GM23248 (cell line): ENCODE measurements around the gene ADCY2. TPM values are rescaled to one million over a fixed set of nuclear protein-coding genes. Genes with fewer than 3 reads are reported as not detected.

Source experiments
- DNase-seq: peaks from one replicate; pipeline ENCODE4 v3.0.0-alpha.2; 2015
- H2AFZ ChIP-seq: fragments of 200-600 bp; sonication (generic); 2 replicates; pipeline ENCODE4 v1.6.1; 2016; ENCODE audit warnings: antibody characterized with exemption
- H3F3A ChIP-seq: fragments of 200-600 bp; sonication (generic); 2 replicates; pipeline ENCODE4 v1.6.1; 2016; ENCODE audit warnings: mild to moderate bottlenecking, antibody characterized with exemption, mixed run types; ENCODE audit not compliant: insufficient read depth
- H3K27ac ChIP-seq: fragments of 200-600 bp; sonication (generic); 2 replicates; pipeline ENCODE4 v1.5.1; 2016; ENCODE audit warnings: mild to moderate bottlenecking
- H3K27me3 ChIP-seq: fragments of 200-600 bp; sonication (generic); replicated peaks from 2 replicates; pipeline ENCODE4 v1.6.1; 2016; ENCODE audit warnings: mild to moderate bottlenecking; ENCODE audit not compliant: insufficient read depth
- H3K36me3 ChIP-seq: fragments of 200-600 bp; sonication (generic); 2 replicates; pipeline ENCODE4 v1.6.1; 2016; ENCODE audit warnings: low read depth, mild to moderate bottlenecking
- H3K4me1 ChIP-seq: fragments of 200-600 bp; sonication (generic); 2 replicates; pipeline ENCODE4 v1.6.1; 2016; ENCODE audit warnings: mild to moderate bottlenecking; ENCODE audit not compliant: insufficient read depth
- H3K4me2 ChIP-seq: fragments of 200-600 bp; sonication (generic); one replicate; pipeline ENCODE4 v1.6.1; 2016; ENCODE audit warnings: mild to moderate bottlenecking; ENCODE audit not compliant: unreplicated experiment
- H3K4me3 ChIP-seq: fragments of 200-600 bp; sonication (generic); 2 replicates; pipeline ENCODE4 v1.5.1; 2016; ENCODE audit warnings: mild to moderate bottlenecking
- H3K79me2 ChIP-seq: fragments of 200-600 bp; sonication (generic); 2 replicates; pipeline ENCODE4 v1.6.1; 2016; ENCODE audit warnings: mild to moderate bottlenecking; ENCODE audit not compliant: insufficient read depth
- H3K9ac ChIP-seq: fragments of 200-600 bp; sonication (generic); 2 replicates; pipeline ENCODE4 v1.6.1; 2016; ENCODE audit warnings: mild to moderate bottlenecking
- H3K9me2 ChIP-seq: fragments of 200-600 bp; sonication (generic); 2 replicates; pipeline ENCODE4 v1.6.1; 2016; ENCODE audit warnings: mixed run types, mild to moderate bottlenecking, moderate library complexity; ENCODE audit not compliant: insufficient read depth
- H3K9me3 ChIP-seq: fragments of 200-600 bp; sonication (generic); one replicate; pipeline ENCODE4 v1.6.1; 2017; ENCODE audit warnings: low read depth
- H4K20me1 ChIP-seq: fragments of 200-600 bp; sonication (generic); 2 replicates; pipeline ENCODE4 v1.6.0; 2016; ENCODE audit not compliant: insufficient read depth
- EZH2 ChIP-seq: fragments of 200-600 bp; sonication (generic); IDR thresholded peaks from 2 replicates; pipeline ENCODE4 v1.6.1; 2018; ENCODE audit warnings: antibody characterized with exemption, mild to moderate bottlenecking; ENCODE audit not compliant: insufficient read depth, poor library complexity, severe bottlenecking
- EZH2phosphoT487 ChIP-seq: fragments of 200-600 bp; sonication (generic); IDR thresholded peaks from 2 replicates; pipeline ENCODE4 v1.6.1; 2018; ENCODE audit warnings: antibody characterized with exemption, moderate library complexity, mild to moderate bottlenecking, low read depth; ENCODE audit not compliant: insufficient read depth
- WGBS, 2 experiments: methylation state at CpG; one replicate each; pipeline ENCODE4 v1.1.6; 2015 to 2017; ENCODE audit warnings: low lambda C conversion rate in 2 of 2, low coverage in 1 of 2; ENCODE audit errors: missing lambda C conversion rate in 2 of 2; 5-methylcytosine and 5-hydroxymethylcytosine counted together
- in situ Hi-C: fragments of 300-500 bp; cut with MboI; formaldehyde crosslinking; loops from 2 replicates; pipeline ENCODE4 v1.15.0; 2020
- polyA plus RNA-seq: library from polyadenylated mRNA; unstranded; fragments of >200 nt; fragmentation: Nextera tagmentation; extraction: Ambion mirVana; gene quantifications from 2 replicates; pipeline ENCODE4 v1.2.1, GENCODE V29; 2016
- total RNA-seq: library from RNA; depleted of rRNA; stranded (reverse); fragments of >200 nt; shearing (Covaris generic); gene quantifications from 2 replicates; pipeline ENCODE4 v1.2.3, GENCODE V29; 2014

Gene ADCY2
- total and polyA plus RNA-seq, 2 experiments from 2014 or later = 0.11 TPM; not detected in 1

DNA sequence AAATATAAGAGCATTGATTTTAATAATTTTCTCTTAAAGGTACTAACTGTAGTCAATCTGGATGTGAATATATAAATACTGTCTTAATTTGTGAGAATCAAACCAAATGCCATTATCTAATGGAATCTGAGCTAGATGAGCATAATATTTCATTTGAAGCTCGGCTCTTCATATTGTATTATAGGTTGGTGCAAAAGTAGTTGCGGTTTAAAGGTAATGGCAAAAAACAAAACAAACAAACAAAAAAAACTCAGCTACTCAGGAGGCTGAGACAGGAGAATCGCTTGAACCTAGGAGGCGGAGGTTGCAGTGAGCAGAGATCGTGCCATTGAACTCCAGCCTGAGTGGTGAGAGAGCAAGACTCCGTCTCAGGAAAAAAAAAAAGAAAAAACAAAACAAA lies 358.6 kb downstream of the ADCY2 start:
- in situ Hi-C loops = no loop called here
- WGBS, 2 experiments = 68 to 70% methylated on average over 6 of the region's 6 CpGs
- no peaks in the 10 kb centered on the region for H3K4me1 ChIP-seq

GRCh38 chr5:7754997-7755596 lies 359.2 kb downstream of the ADCY2 start:
- no peak overlapping the region for H2AFZ ChIP-seq
- H3K9me3 ChIP-seq = no peaks in the 10 kb centered on the region
- no peaks in the 10 kb centered on the region for H3K36me3 ChIP-seq
- H3K9ac ChIP-seq = no peak overlapping the region
- H3K4me1 ChIP-seq = no peaks in the 10 kb centered on the region
- H3K27ac ChIP-seq = no peak overlapping the region
- H3K9me2 ChIP-seq = no peaks in the 10 kb centered on the region
- TF ChIP-seq EZH2 = no peak
- TF ChIP-seq EZH2phosphoT487 = no peak
- 40 to 45% methylated on average over 13 of the region's 13 CpGs for WGBS, 2 experiments
- in situ Hi-C loops = no loop called here
- DNase-seq = peak; percentile 55
- no peaks in the 10 kb centered on the region for H4K20me1 ChIP-seq
- no peaks in the 10 kb centered on the region for H3F3A ChIP-seq
- no peak overlapping the region for H3K4me2 ChIP-seq
- no peak overlapping the region for H3K4me3 ChIP-seq
- H3K27me3 ChIP-seq = peaks cover 17% of the 10 kb centered on the region; the same call in 1 of the 2 replicates
- H3K79me2 ChIP-seq = no peaks in the 10 kb centered on the region

More for the DNA sequence above, 358.6 kb downstream of the ADCY2 start:
- Histone ChIP-seq H3K27ac (no peak overlapping the region), H3K79me2 (no peaks in the 10 kb centered on the region), H3K36me3 (no peaks in the 10 kb centered on the region), H3K9me3 (no peaks in the 10 kb centered on the region), H3K4me2 (no peak overlapping the region), H3K9ac (no peak overlapping the region), H3K9me2 (no peaks in the 10 kb centered on the region), H2AFZ (no peak overlapping the region), H3K4me3 (no peak overlapping the region), H3F3A (no peaks in the 10 kb centered on the region), H4K20me1 (no peaks in the 10 kb centered on the region), H3K27me3 (peaks cover 17% of the 10 kb centered on the region; the same call in 1 of the 2 replicates)
- DNase-seq = no peak
- no peak for TF ChIP-seq EZH2phosphoT487
- TF ChIP-seq EZH2 = no peak

- no peaks in the 10 kb centered on the region for H3K36me3 ChIP-seq
- H3K4me1 ChIP-seq = no peaks in the 10 kb centered on the region
- 58 to 68% methylated on average over 5 of the region's 5 CpGs for WGBS, 2 experiments
- TF ChIP-seq EZH2 (no peak), EZH2phosphoT487 (no peak)
- H3K27me3 ChIP-seq = peaks cover 17% of the 10 kb centered on the region; the same call in 1 of the 2 replicates
- H2AFZ ChIP-seq = no peak overlapping the region
- DNase-seq = no peak
- H3K4me2 ChIP-seq = no peak overlapping the region
- no peak overlapping the region for H3K4me3 ChIP-seq
- in situ Hi-C loops = no loop called here
- H3K79me2 ChIP-seq = no peaks in the 10 kb centered on the region
- no peak overlapping the region for H3K9ac ChIP-seq
- H4K20me1 ChIP-seq = no peaks in the 10 kb centered on the region
- no peaks in the 10 kb centered on the region for H3K9me2 ChIP-seq
- H3F3A ChIP-seq = no peaks in the 10 kb centered on the region
- no peaks in the 10 kb centered on the region for H3K9me3 ChIP-seq
- H3K27ac ChIP-seq = no peak overlapping the region
Measured at GRCh38 chr5:7755958-7756357, 360.0 kb downstream of the ADCY2 start.

GRCh38 chr5:7756453-7756852 lies 360.5 kb downstream of the ADCY2 start:
- in situ Hi-C loops = no loop called here
- Histone ChIP-seq H3K27me3 (peaks cover 17% of the 10 kb centered on the region; the same call in 1 of the 2 replicates), H3K9me3 (no peaks in the 10 kb centered on the region), H3K27ac (no peak overlapping the region), H3K36me3 (no peaks in the 10 kb centered on the region), H3K4me1 (no peaks in the 10 kb centered on the region), H3K9me2 (no peaks in the 10 kb centered on the region), H3K4me3 (no peak overlapping the region), H3K79me2 (no peaks in the 10 kb centered on the region), H3K9ac (no peak overlapping the region), H3F3A (no peaks in the 10 kb centered on the region), H2AFZ (no peak overlapping the region), H3K4me2 (no peak overlapping the region), H4K20me1 (no peaks in the 10 kb centered on the region)
- TF ChIP-seq EZH2phosphoT487 = no peak
- 60 to 61% methylated on average over 3 to 4 of the region's 4 CpGs for WGBS, 2 experiments
- DNase-seq = no peak
